ENCODE results near the gene FRYL.

FRYL gene

DNA sequence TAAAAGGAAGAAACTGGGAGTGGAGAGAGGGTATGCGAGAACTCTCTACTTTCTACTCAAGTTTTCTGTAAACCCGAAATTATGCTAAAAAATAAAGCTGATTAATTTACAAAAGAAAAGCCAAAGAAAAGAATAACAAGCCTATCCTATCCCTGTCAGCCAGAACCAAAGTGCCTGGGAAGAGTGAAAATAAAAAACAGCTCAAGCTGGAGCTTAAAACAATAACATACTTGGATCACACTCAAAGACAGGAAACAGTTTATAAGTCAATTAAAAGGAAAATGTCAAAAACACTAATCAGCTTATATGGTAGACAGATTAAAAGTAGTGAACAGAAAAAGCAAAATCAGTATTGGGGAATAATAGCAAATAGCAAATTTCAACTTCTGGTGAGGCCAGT, 139.4 kb downstream of the FRYL start:
- TF ChIP-seq FOXP2 (optimal IDR thresholded peaks at IDR 0.05; ENCODE audit: borderline replicate concordance, extremely low read depth, extremely low read length, insufficient read depth), result no peak
- no peak for TF ChIP-seq POLR2AphosphoS5 (IDR thresholded peaks at IDR 0.05; ENCODE audit: low read depth, low read length)
- TF ChIP-seq TAF1 (IDR thresholded peaks at IDR 0.05; ENCODE audit: borderline replicate concordance, insufficient read depth, low read length), result no peak
- TF ChIP-seq SIN3A (IDR thresholded peaks at IDR 0.05; ENCODE audit: borderline replicate concordance, insufficient read depth, low read length), result no peak
- TF ChIP-seq, protein P1, sequence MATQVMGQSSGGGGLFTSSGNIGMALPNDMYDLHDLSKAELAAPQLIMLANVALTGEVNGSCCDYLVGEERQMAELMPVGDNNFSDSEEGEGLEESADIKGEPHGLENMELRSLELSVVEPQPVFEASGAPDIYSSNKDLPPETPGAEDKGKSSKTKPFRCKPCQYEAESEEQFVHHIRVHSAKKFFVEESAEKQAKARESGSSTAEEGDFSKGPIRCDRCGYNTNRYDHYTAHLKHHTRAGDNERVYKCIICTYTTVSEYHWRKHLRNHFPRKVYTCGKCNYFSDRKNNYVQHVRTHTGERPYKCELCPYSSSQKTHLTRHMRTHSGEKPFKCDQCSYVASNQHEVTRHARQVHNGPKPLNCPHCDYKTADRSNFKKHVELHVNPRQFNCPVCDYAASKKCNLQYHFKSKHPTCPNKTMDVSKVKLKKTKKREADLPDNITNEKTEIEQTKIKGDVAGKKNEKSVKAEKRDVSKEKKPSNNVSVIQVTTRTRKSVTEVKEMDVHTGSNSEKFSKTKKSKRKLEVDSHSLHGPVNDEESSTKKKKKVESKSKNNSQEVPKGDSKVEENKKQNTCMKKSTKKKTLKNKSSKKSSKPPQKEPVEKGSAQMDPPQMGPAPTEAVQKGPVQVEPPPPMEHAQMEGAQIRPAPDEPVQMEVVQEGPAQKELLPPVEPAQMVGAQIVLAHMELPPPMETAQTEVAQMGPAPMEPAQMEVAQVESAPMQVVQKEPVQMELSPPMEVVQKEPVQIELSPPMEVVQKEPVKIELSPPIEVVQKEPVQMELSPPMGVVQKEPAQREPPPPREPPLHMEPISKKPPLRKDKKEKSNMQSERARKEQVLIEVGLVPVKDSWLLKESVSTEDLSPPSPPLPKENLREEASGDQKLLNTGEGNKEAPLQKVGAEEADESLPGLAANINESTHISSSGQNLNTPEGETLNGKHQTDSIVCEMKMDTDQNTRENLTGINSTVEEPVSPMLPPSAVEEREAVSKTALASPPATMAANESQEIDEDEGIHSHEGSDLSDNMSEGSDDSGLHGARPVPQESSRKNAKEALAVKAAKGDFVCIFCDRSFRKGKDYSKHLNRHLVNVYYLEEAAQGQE (IDR thresholded peaks at IDR 0.05; ENCODE audit: insufficient read depth in 1 of 2, low read depth in 2 of 2, low read length in 2 of 2), result no peak

DNA sequence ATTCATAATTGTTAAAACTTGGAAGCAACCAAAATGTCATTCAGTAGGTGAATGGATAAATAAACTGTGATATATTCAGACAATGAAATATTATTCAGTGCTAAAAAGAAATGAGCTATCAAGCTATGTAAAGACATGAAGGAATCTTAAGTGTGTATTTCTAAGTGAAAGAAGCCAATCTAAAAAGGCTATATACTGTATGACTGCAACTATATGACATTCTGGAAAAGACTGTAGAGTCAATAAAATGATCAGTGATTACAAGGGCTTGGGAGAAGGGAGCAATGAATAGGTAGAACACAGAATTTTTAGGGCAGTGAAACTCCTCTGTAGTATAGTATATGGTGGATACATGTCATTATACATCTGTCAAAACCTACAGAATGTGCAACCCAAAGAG, 139.9 kb downstream of the FRYL start:
- TF ChIP-seq FOXP2 (optimal IDR thresholded peaks at IDR 0.05; ENCODE audit: borderline replicate concordance, extremely low read depth, extremely low read length, insufficient read depth) (no peak), TAF1 (IDR thresholded peaks at IDR 0.05; ENCODE audit: borderline replicate concordance, insufficient read depth, low read length) (no peak), POLR2AphosphoS5 (IDR thresholded peaks at IDR 0.05; ENCODE audit: low read depth, low read length) (no peak), SIN3A (IDR thresholded peaks at IDR 0.05; ENCODE audit: borderline replicate concordance, insufficient read depth, low read length) (no peak)
- TF ChIP-seq, protein P1 (IDR thresholded peaks at IDR 0.05; ENCODE audit: insufficient read depth in 1 of 2, low read depth in 2 of 2, low read length in 2 of 2), result no peak

DNA sequence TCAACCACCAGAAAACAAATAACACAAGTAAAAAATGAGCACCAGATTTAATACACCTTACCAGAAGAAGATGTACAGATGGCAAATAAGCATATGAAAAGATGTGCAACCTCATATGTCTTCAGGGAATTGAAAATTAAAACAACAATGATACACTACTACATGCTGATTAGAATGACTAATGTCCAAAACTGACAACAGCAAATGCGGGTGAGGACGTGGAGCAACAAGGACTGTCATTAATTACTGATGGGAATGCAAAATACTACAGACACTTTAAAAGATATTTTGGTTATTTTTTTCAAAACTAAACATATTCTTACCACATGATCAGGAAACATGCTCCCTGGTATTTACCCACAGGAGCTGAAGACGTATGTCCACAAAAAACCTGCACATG, 140.3 kb downstream of the FRYL start:
- TF ChIP-seq SIN3A (IDR thresholded peaks at IDR 0.05; ENCODE audit: borderline replicate concordance, insufficient read depth, low read length) (no peak), TAF1 (IDR thresholded peaks at IDR 0.05; ENCODE audit: borderline replicate concordance, insufficient read depth, low read length) (no peak), FOXP2 (optimal IDR thresholded peaks at IDR 0.05; ENCODE audit: borderline replicate concordance, extremely low read depth, extremely low read length, insufficient read depth) (no peak), POLR2AphosphoS5 (IDR thresholded peaks at IDR 0.05; ENCODE audit: low read depth, low read length) (no peak)
- TF ChIP-seq, protein P1 (IDR thresholded peaks at IDR 0.05; ENCODE audit: insufficient read depth in 1 of 2, low read depth in 2 of 2, low read length in 2 of 2), result no peak

DNA sequence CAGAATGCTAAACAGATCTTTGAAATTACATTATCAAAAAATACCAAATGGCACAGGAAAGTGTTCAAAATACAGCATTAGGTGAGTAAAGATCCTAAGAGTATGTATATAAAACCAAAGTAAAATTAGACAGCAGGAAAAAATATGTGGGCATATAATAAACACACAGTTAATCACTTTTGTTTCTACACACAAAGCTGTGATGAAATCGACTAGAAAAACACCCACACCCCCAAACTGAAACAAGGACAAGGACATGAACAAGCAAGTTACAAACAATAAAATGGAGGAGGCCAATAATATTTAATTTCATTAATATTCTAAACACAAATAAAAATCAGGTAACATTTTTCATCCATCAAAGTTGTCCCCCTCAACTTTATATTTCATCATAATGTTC, 143.2 kb downstream of the FRYL start:
- TF ChIP-seq TAF1 (IDR thresholded peaks at IDR 0.05; ENCODE audit: borderline replicate concordance, insufficient read depth, low read length), result no peak
- no peak for TF ChIP-seq SIN3A (IDR thresholded peaks at IDR 0.05; ENCODE audit: borderline replicate concordance, insufficient read depth, low read length)
- TF ChIP-seq FOXP2 (optimal IDR thresholded peaks at IDR 0.05; ENCODE audit: borderline replicate concordance, extremely low read depth, extremely low read length, insufficient read depth), result no peak
- no peak for TF ChIP-seq POLR2AphosphoS5 (IDR thresholded peaks at IDR 0.05; ENCODE audit: low read depth, low read length)
- TF ChIP-seq, protein P1 (IDR thresholded peaks at IDR 0.05; ENCODE audit: insufficient read depth in 1 of 2, low read depth in 2 of 2, low read length in 2 of 2), result no peak

DNA sequence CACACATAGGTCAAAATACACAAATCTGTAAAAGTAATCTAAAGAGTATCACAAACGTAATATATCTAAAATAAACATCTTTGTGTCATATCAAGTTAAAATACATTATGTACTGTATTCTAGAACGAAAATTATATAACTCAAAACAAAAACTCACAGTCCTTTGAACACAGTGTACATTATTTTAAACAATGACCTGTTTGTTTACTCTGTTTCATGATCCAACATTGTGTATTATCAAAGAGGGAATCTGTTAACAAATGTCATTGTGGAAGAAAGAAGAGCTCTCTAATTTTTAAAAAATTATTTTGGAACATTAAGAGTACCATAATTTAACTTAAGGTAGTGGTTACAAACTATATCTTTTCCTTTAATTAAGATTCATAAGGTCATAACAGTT, 144.1 kb downstream of the FRYL start:
- no peak for TF ChIP-seq FOXP2 (optimal IDR thresholded peaks at IDR 0.05; ENCODE audit: borderline replicate concordance, extremely low read depth, extremely low read length, insufficient read depth)
- no peak for TF ChIP-seq POLR2AphosphoS5 (IDR thresholded peaks at IDR 0.05; ENCODE audit: low read depth, low read length)
- no peak for TF ChIP-seq TAF1 (IDR thresholded peaks at IDR 0.05; ENCODE audit: borderline replicate concordance, insufficient read depth, low read length)
- TF ChIP-seq SIN3A (IDR thresholded peaks at IDR 0.05; ENCODE audit: borderline replicate concordance, insufficient read depth, low read length), result no peak
- TF ChIP-seq, protein P1 (IDR thresholded peaks at IDR 0.05; ENCODE audit: insufficient read depth in 1 of 2, low read depth in 2 of 2, low read length in 2 of 2), result no peak
